ENCODE measurements around the gene SMTN. TPM values are rescaled to one million over a fixed set of nuclear protein-coding genes. Genes with fewer than 3 reads are reported as not detected.

The SMTN gene
- total RNA-seq, 1 donor from 2014 or later: 250 TPM

Other genes starting within 250 kb of the SMTN start
- 17.3 TPM for gene MORC2, start 112.5 kb upstream of the SMTN start, total RNA-seq
- gene TUG1, start 112.1 kb upstream of the SMTN start, total RNA-seq: 32.3 TPM
- 48.2 TPM for gene SELENOM, start 26.2 kb downstream of the SMTN start, total RNA-seq
- gene INPP5J, start 41.6 kb downstream of the SMTN start, total RNA-seq: 16.6 TPM
- gene PLA2G3, start 59.2 kb downstream of the SMTN start, total RNA-seq: not detected
- gene RNF185, start 78.9 kb downstream of the SMTN start, total RNA-seq: 20.1 TPM
- gene LIMK2, start 131.0 kb downstream of the SMTN start, total RNA-seq: 11.6 TPM
- 13.7 TPM for gene PIK3IP1, start 211.2 kb downstream of the SMTN start, total RNA-seq